PC-9 (cell line): ENCODE data around the gene MKKS. TPM values are rescaled to one million over a fixed set of nuclear protein-coding genes. Genes with fewer than 3 reads are reported as not detected.

Experiments
- BruUV-seq: library from RNA; stranded (reverse); fragments of 400-500 nt; replicated peaks from 2 replicates; lab custom pipeline; 2021; lab: Mats Ljungman, UMichigan
- CTCF ChIA-PET: fragments of 300-600 bp; sonication (Branson Sonifier 250); formaldehyde crosslinking; loops from one replicate; lab custom pipeline; 2022; ENCODE audit warnings: antibody characterized with exemption; lab: Charles Lee
- POLR2A ChIA-PET: fragments of 300-600 bp; sonication (Branson Sonifier 250); formaldehyde crosslinking; loops from one replicate; lab custom pipeline; 2022; ENCODE audit warnings: antibody characterized with exemption; ENCODE audit not compliant: unreplicated experiment; lab: Charles Lee
- DNase-seq, 2 experiments: peaks; one replicate each; pipeline versions ENCODE4 v3.0.0 to v3.0.0-alpha.2; 2015 to 2022; ENCODE audit warnings: mixed read lengths in 1 of 2
- H2AFZ ChIP-seq: fragments of 200-600 bp; sonication (generic); 2 replicates; pipeline ENCODE4 v1.8.1; 2017; ENCODE audit warnings: antibody characterized with exemption
- H3F3A ChIP-seq: fragments of 200-600 bp; sonication (generic); 2 replicates; pipeline ENCODE4 v1.8.1; 2017; ENCODE audit warnings: antibody characterized with exemption, mild to moderate bottlenecking, low read depth; ENCODE audit not compliant: insufficient read depth
- H3K27ac ChIP-seq: fragments of 200-600 bp; sonication (generic); 2 replicates; pipeline ENCODE4 v1.6.1; 2016; ENCODE audit warnings: mixed run types
- H3K27me3 ChIP-seq: fragments of 200-600 bp; sonication (generic); 2 replicates; pipeline ENCODE4 v1.6.1; 2016; ENCODE audit warnings: low read depth, mixed run types; ENCODE audit not compliant: insufficient read depth
- H3K36me3 ChIP-seq: fragments of 200-600 bp; sonication (generic); 2 replicates; pipeline ENCODE4 v1.6.1; 2016; ENCODE audit warnings: low read depth, mixed run types
- H3K4me1 ChIP-seq: fragments of 200-600 bp; sonication (generic); replicated peaks from 2 replicates; pipeline ENCODE4 v1.6.1; 2016; ENCODE audit warnings: mixed run types; ENCODE audit not compliant: insufficient read depth
- H3K4me2 ChIP-seq: fragments of 200-600 bp; sonication (generic); 2 replicates; pipeline ENCODE4 v1.6.1; 2017; ENCODE audit warnings: mixed run types
- H3K4me3 ChIP-seq: fragments of 200-600 bp; sonication (generic); 2 replicates; pipeline ENCODE4 v1.6.1; 2016; ENCODE audit warnings: mixed run types
- H3K79me2 ChIP-seq: fragments of 200-600 bp; sonication (generic); 2 replicates; pipeline ENCODE4 v1.6.1; 2017; ENCODE audit warnings: low read depth, mixed run types
- H3K9me2 ChIP-seq: fragments of 200-600 bp; sonication (generic); 2 replicates; pipeline ENCODE4 v1.8.1; 2017; ENCODE audit warnings: mild to moderate bottlenecking; ENCODE audit not compliant: insufficient read depth
- H3K9me3 ChIP-seq: fragments of 200-600 bp; sonication (generic); 2 replicates; pipeline ENCODE4 v1.8.1; 2016; ENCODE audit warnings: low read depth; ENCODE audit not compliant: insufficient read depth
- H4K20me1 ChIP-seq: fragments of 200-600 bp; sonication (generic); 2 replicates; pipeline ENCODE4 v1.8.1; 2017; ENCODE audit not compliant: insufficient read depth
- CTCF ChIP-seq: fragments of 200-600 bp; sonication (generic); conservative IDR thresholded peaks from 2 replicates; pipeline ENCODE4 v1.6.1; 2017; ENCODE audit warnings: mixed run types, antibody characterized with exemption, mild to moderate bottlenecking, moderate library complexity
- EZH2 ChIP-seq: fragments of 200-600 bp; sonication (generic); IDR thresholded peaks from 2 replicates; pipeline ENCODE4 v1.8.0; 2017; ENCODE audit warnings: antibody characterized with exemption, low read depth
- intact Hi-C: fragments of 100-400 bp; cut with micrococcal nuclease; formaldehyde crosslinking; loops from one replicate; pipeline ENCODE4 v1.10.0; 2022; ENCODE audit not compliant: unreplicated experiment
- total RNA-seq: library from RNA; stranded (reverse); gene quantifications from 2 replicates; pipeline ENCODE4 v1.2.3, GENCODE V29; 2021

Gene MKKS
- total RNA-seq, 1 experiment from 2014 or later: 15.2 TPM

GRCh38 chr20:10478930-10479329, 44.9 kb upstream of the MKKS start:
- Histone ChIP-seq H3K27me3 (no peaks in the 10 kb centered on the region), H3K27ac (no peak overlapping the region), H4K20me1 (0 out of 2 replicates have a peak, but pooled peaks cover 6% of the 10 kb centered on the region), H3K4me1 (no peaks in the 10 kb centered on the region), H3K9me2 (no peaks in the 10 kb centered on the region), H3K4me3 (no peak overlapping the region), H3F3A (peaks cover 3% of the 10 kb centered on the region; the same call in 1 of the 2 replicates), H3K9me3 (no peaks in the 10 kb centered on the region), H3K36me3 (no peaks in the 10 kb centered on the region), H3K79me2 (peaks cover 3% of the 10 kb centered on the region; the same call in 1 of the 2 replicates), H2AFZ (no peak overlapping the region), H3K4me2 (no peak overlapping the region)
- ChIA-PET POLR2A (no interaction called here), CTCF (no interaction called here)
- TF ChIP-seq EZH2 (no peak), CTCF (no peak)
- BruUV-seq: no TSS peak
- intact Hi-C loops: no loop called here
- DNase-seq: no peak

- intact Hi-C loops: no loop called here
- no peaks in the 10 kb centered on the region for H3K9me3 ChIP-seq
Measured at GRCh38 chr20:10478205-10478604, 44.2 kb upstream of the MKKS start.

GRCh38 chr20:10476319-10476724, 42.3 kb upstream of the MKKS start:
- no TSS peak for BruUV-seq
- DNase-seq: no peak
- no peak overlapping the region for H3K4me2 ChIP-seq
- intact Hi-C loops: no loop called here
- POLR2A ChIA-PET: no interaction called here
- no peak for TF ChIP-seq CTCF
- no peak for TF ChIP-seq EZH2
- CTCF ChIA-PET: no interaction called here
- no peaks in the 10 kb centered on the region for H3K27me3 ChIP-seq
- no peaks in the 10 kb centered on the region for H3K9me3 ChIP-seq
- 0 out of 2 replicates have a peak, but pooled peaks cover 6% of the 10 kb centered on the region for H4K20me1 ChIP-seq
- H3K4me1 ChIP-seq: no peaks in the 10 kb centered on the region
- peaks cover 3% of the 10 kb centered on the region; the same call in 1 of the 2 replicates for H3K79me2 ChIP-seq
- peaks cover 3% of the 10 kb centered on the region; the same call in 1 of the 2 replicates for H3F3A ChIP-seq
- H3K36me3 ChIP-seq: no peaks in the 10 kb centered on the region
- no peaks in the 10 kb centered on the region for H3K9me2 ChIP-seq
- no peak overlapping the region for H3K4me3 ChIP-seq
- no peak overlapping the region for H3K27ac ChIP-seq
- no peak overlapping the region for H2AFZ ChIP-seq

More at GRCh38 chr20:10478205-10478604, 44.2 kb upstream of the MKKS start:
- no peak for TF ChIP-seq EZH2
- Histone ChIP-seq H3K36me3 (no peaks in the 10 kb centered on the region), H3K4me2 (no peak overlapping the region), H3K27me3 (no peaks in the 10 kb centered on the region), H3K79me2 (peaks cover 3% of the 10 kb centered on the region; the same call in 1 of the 2 replicates), H3K4me1 (no peaks in the 10 kb centered on the region), H4K20me1 (0 out of 2 replicates have a peak, but pooled peaks cover 6% of the 10 kb centered on the region), H3K27ac (no peak overlapping the region), H3K4me3 (no peak overlapping the region), H3F3A (peaks cover 3% of the 10 kb centered on the region; the same call in 1 of the 2 replicates), H2AFZ (no peak overlapping the region), H3K9me2 (no peaks in the 10 kb centered on the region)
- BruUV-seq: no TSS peak
- CTCF ChIA-PET: no interaction called here
- DNase-seq: no peak
- POLR2A ChIA-PET: no interaction called here
